Embryonic facial prominence (tissue), 1 donor: Measurements from ENCODE around the gene CLIP1.

Experiments
- DNase-seq: peaks from one replicate; pipeline ENCODE4 v3.0.0-alpha.2; 2016; ENCODE audit errors: extremely low spot score

CLIP1 gene

DNA sequence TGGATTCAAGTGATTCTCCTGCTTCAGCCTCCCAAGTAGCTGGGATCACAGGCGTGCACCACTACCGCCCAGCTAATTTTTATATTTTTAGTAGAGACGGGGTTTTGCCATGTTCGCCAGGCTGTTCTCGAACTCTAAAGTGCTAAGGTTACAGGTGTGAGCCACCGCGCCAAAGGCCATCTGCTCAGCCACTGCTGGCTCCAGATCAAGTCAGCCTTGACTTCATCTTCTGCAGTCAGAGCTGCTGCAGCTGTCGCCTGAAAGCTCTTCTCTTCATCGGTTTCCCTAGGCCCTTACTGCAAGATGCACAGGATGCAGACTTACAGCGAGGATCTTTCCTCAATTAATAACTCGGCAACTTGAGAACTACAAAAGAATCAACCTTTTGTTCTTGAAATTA is 66.8 kb downstream of the CLIP1 start:
- DNase-seq, result no peak

DNA sequence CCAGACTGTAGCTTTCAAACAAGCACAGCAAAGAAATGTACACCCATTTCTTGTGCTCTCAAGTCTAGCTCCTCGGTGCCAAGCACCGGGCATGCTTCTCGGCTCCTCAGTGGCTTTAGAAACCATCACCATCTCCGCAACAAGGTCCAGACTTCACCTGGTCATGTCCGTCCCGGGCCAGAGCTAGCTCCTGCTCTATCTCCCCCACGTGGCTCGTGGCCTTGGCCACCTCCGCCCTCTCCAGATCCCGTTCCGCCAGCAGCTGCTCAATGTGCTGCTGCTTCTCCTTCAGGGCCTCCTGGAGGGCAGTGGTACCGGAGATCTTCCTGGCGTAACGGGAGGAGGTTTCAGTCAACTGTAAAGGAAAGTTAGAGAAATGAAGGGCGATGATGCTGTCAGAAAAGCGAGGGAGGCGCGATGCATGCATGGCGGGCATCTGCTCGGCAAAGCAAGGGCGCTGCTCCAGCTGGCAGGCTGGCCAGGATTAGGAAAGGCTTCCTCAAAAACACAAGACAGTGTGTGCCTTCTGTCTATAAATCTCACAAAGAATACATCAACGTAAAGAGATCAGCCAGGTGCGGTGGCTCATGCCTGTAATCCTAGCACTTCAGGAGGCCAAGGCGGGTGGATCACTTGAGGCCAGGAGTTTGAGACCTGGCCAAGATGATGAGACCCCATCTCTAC is 67.4 kb downstream of the CLIP1 start:
- no peak for DNase-seq

DNA sequence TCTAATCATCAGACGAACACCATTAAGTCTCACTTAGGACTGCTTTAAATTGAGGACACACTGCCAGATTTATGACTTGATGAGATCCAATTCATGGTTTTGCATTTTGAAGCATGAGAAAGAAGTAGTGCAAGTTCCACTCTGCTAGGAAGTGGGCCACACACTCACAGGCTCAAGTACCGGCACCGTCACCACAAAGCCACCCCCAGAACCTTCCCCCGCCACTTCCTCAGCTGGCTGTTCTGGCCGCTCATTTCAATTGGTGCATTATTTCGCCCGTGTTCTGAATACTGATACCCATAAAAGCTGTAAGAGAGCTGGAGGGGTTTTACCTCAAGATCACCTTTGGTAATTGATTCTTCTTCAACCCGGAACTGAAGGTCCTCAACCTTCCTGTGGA is 70.1 kb downstream of the CLIP1 start:
- DNase-seq, result no peak

DNA sequence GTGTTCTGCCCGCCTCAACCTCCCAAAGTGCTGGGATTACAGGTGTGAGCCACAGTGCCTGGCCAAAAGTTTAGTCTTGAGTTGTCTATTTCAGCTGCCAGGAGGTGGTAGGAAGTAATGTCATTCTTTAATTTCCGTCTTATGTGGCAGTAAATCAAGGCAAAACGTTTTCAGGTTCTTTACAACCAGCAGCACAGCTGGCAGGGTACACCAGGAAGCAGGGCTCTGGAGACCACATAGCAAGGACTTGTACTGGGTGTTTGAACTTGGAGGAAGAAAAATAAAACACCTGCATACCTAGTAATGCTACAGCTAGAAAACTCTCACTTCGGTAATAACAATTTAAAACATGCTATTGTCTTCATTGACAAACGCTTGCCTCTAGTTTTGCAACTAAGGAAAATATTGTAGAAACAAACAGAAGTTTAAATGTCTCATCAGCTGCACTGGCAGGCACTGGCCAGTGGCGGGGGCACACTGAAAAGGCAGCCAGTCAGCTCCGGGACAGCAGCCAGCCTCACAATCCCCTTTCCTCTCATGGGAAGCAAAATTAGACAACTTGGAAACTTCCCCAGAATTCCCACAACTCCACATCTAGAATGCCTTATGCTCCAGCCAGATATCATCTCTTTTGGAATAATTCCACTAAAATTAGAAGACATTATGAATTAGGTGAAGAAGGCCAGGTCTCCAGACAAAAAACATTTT is 72.2 kb downstream of the CLIP1 start:
- no peak for DNase-seq

DNA sequence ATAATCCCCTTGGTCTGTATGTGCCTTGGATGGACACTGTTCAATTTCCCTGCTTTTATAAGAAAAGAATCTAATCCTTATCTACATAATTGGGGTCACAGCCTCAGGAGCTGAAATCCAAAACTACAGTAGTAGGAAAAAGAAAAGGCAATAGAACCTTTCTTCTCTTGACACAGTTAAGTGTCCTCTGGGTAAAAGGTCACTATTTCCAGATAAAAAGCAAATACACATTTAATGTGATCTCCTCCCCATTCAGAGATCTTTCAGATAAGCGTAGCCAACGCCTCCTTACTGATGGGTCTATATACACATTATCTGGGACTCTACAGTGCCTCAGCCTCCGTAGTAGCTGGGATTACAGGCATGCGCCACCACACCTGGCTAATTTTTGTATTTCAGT is 73.4 kb downstream of the CLIP1 start:
- no peak for DNase-seq

DNA sequence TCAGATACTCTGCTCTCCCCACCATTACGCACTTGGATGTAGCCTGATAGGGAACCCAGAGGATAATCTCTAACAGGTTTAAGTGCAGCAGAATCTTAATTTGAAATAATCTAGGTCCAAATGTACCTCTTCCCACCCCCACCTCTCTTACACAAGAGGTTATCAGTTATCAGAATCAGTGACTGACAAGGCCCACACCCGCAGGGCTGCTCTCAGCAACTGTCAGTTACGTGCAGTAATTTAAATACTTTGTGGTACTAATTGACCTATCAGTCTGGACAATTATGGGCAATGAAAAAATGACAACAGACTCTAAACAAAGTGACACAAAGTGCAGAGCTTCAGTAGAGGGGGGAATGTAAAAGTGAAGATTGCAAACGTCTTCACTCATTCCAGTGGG is 74.0 kb downstream of the CLIP1 start:
- no peak for DNase-seq

DNA sequence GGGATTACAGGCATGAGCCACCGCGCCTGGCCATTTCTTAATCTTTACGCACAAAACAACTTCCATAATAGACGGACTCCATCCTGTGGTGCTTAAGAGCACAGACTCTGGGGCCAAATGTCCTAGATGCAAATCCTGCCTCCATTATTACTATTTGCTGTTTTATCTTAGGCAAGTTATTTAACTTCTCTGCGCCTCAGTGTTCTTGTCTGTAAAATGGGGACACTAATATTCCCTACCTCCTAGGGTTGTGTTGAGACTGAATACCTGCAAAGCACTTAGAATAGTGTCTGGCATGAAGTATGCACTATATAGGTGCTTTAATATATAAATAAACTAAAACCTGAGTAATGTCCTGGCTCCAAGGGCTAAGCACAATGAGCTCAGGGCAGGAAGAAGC is 76.4 kb downstream of the CLIP1 start:
- DNase-seq, result no peak

DNA sequence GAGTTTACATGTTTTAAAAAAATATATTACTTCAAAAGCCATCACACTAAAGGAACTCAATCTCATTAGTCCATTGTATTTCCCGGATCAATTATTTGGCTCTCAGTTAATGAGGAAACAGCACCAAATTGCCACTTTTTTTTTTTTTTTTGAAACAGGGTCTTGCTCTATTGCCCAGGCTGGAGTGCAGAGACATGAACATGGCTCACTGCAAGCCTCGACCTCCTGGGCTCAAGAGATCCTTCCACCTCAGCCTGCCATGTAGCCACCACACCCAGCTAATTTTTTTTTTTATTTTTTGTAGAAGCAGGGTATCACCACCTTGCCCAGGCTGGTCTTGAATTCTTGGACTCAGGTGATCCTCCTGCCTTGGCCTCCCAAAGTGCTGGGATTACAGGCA is 77.4 kb downstream of the CLIP1 start:
- no peak for DNase-seq

DNA sequence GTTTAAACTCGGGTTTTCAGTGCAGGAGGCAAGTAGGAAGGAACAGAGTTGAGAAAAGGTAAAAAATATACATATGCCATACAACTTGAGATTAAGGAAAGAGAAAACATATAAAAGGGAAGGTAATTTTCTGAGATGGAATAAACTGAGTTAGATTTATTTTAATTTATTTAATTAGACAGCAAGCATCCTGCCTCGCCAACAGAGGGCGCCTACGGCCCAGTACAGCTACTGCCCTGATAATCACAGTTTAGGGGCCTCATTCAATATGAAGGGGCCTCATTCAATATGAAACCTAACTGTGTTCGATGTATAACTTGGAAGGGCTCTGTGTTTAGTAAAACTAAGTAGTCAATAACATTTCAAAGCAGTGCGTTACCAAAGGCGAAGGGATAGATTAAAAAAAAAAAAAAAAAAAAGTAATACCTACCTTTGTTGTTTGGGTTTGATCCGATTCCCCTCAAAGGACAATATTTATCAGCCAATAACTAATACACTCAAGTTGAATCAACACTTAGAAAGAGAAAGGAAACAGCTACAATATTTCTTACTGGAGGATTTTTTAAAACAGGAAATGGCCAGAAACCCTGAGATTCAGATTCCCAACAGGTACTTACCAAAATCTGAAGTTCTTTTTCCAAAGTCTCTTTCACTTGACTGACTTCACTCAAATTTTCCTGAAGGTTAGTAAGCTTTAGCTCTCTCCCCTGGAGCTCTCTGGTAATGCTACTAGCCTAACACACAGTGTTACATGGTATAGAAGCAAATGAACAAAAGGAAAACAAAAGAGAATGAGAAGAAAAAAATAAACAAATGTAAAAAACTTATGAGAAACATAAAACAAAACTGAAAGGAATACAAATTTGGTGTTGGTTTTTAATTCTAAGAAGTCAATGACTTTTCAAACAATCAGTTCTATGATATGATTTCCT is 86.2 kb downstream of the CLIP1 start:
- no peak for DNase-seq

DNA sequence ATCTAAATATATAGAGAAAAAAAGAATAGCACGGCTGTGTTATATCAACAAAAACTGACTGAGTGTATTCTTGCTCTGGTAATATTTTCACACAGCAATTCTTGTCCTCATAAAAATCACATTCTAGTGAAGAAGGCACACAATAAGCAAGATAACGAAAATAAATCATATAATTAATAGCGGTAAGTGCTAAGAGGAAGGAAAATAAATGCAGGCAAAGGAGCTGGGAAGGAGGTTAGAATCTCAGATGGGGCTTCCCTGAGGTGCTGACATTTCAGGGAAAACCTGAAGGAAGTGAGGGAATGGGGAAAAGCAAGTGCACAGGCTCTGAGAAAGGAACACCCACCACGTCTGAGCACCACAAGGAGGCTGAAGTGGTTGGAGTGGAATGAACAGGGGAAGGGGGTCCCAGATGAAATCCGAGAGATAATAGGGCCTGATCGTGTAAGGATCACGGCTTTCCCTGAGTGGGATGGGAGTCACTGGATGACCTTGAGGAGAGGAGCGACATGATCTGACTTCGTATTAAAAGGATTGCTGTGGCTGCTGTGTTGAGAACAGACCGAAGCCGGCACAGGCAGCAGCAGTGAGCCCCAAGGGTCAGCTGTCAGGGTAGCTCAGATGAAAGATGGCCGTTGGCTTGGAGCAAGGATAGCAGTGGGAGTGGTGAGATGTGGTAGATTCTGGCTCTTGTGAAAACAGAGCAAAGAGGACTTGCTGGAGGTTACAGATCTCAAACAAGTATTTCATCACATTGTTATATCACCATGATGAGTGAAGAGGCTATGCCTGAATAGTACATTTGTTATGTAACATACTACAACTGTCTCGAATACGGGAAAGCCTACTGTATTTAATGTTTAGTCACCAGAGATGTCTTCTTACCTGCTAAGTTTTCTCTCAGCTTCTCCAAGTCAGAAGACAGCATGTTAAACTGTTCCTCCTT is 89.1 kb downstream of the CLIP1 start:
- DNase-seq, result no peak

DNA sequence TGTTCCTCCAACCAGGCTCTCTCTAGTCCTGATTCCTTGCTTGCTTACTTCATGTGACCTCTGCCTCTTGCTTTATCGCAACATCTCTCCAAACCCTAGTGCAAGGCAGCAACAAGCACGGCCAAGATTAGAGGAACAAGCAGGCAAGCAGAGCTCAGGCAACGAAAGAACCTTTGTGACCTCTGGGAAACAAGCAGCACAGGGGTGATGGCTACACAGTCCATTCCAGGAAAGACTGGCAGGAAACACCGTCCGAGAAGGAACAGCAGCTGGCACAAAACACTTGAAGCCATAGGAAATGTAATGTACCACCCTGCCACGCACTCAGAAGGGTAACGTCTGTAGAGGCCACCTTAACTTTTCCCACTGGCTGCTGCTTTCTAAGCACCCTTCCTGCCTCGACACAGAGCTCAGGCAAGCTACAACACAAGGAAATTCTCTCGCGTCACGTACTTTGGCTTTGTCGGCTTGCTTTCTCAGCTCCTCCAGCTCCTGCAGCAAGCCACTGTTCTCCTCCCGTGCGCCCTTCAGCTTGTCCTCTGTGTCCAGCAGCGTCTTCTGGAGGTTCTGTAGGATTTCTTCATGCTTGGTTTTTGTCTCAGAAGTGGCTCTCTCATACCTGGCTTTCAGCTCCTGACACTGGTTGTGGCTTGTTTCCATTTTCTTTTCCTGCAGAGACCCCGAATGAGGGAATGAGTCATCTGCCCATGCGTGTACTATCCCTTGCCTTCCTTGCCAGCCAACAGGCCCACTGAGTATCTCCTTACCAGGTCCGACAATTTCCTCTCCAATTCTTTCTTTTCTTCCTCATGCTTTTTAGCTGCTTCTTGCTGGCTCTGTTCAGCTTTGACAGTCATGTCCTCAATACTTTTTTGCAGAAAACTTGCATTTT is 94.7 kb downstream of the CLIP1 start:
- DNase-seq, result no peak

DNA sequence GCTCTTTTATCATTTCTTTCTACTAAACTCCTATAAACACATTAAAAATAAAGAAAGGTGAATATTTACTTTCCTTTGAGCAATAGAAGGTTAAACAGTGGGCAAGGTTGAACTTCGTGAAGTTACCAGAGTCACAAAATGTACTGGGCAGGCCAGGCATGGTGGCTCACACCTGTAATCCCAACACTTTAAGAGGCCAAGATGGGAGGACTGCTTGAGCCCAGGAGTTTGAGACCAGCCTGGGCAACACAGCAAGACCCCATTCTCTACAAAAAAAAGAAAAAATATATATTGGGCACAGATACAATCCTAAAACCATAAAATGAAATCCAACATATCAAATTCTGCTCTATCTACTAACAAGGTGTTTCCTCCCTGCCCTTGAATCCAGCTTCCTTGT is 95.5 kb downstream of the CLIP1 start:
- no peak for DNase-seq

DNA sequence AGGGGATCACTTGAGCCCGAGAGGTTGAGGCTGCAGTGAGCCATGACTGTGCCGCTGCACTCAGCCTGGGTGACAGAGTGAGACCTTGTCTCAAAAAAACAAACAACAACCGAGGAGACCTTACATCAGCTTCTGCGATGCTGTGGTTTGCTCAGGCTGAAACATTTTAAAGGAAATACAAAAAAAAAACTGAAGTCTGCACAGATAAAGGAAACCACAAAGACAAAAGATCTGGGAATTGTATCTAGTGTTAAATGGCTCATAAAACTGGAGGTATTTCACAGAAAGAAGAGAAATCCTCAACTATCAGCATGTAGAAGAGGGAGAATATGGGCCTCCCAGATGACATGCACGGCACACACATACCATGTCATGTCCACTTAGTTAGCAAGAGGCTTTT is 95.9 kb downstream of the CLIP1 start:
- no peak for DNase-seq

DNA sequence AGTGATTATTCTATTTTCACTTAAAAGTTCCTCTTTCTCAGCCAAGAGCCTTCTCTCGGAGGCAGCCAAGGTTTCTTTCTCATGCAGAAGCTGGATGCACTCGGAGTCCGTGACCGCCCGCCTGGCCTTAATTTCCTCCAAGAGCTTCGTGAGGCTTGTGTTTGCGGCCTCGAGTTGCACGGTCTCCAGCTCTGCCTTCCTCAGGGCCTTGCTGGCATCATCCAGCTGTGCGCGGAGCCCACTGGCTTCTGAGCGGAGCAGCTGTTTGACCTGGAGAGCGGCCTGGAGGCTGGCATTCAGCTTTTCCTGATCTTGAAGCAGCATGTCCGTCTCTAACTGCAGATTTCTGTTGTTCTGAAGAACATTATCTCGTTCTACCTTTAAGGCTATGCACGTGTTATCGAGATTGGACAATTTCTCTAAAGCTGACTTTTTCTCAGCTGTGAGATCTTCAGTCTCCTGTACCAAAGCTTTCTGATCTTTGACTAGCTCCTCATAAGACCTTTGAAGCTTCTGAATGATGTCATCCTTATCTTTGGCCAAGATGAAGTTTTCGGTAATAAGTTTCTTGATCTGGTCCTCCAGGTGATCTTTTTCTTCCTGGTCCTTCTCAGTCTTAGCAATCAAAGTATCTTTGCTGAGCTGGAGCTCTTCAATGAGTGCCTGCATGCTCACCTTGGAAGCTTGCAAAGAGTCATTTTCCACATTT is 99.0 kb downstream of the CLIP1 start:
- no peak for DNase-seq

DNA sequence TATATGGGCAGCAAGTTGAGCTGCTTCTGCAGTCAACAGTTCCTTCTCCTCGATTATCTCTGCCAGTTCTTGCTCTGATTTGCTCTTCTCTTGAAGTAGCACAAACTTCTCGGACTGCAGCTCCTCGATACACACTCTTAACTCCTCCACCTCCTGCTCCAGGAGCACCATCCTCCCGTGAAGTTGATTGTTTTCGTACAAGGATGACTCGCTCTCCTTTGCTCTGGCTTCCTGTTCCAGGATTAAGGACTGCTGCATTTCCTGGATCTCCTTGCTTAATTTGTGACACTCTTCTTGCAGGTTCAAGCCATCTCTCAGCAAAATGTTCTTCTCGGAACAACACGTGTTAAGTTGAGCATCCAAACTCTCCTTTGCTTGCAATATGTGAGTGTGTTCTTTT is 100.0 kb downstream of the CLIP1 start:
- DNase-seq, result no peak

DNA sequence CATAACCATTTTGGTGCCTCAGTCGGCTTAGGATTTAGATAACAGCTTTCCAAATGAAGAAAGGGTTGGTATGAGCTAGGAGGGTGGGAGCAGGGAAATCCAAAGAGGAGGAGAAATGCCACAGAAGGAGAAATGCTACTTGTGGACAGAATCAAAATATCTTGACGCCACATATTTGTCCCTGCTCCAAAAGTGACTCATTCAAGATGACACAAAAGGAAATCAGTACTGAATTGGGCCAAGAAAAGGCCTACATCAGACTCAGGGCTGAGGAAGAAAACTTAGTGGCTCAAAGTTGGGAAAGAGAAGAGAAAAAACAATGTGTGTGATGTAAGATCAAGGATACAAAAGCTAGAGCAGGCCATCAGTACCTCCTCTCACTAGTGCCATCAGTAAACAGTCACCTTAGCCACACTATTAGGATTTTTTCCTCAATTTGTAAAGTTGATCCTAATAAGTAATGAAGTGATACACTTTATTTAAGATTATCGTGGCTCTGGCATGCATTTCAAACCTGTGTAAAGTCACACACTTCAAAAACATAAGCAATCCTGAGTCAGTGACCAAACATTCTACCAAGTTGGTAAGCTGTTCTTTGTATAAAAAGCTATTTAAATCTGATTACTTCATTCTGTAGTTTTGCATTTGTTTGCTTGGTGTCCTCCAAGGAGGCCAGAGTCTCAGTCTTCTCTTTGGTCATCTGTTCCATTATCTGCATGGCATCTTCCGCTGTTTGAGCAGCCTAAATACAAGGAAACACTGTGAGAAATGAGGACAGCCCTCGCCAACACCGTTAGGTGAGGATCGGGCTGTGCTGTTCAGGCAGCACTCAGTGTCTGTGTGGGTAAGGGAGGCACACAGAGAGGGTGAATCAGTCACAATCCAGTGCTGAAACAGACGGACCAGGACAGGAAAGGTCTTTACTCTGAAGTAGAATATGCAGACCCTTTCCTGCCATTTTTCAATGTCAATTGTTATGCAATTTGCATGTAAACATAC is 103.6 kb downstream of the CLIP1 start:
- no peak for DNase-seq

DNA sequence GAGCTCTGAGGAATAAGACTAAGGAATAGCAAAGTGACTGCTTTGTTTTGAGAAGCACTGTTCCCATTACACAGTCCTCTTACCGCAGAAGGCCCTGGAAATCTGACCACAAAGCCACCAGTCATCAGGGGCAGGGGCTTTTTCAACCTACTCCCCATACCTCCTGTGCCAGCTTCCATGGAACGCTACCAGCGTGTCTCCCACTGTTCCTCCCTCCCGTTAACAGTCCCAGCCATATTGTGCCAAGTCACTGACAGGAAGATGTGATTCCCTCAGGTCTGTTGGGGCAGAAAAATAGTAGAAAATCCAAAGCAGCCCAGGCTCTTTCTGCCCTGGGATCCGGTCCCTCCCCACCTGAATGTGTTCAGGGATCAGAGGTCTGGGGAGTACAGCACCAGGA is 109.5 kb downstream of the CLIP1 start:
- DNase-seq, result no peak

DNA sequence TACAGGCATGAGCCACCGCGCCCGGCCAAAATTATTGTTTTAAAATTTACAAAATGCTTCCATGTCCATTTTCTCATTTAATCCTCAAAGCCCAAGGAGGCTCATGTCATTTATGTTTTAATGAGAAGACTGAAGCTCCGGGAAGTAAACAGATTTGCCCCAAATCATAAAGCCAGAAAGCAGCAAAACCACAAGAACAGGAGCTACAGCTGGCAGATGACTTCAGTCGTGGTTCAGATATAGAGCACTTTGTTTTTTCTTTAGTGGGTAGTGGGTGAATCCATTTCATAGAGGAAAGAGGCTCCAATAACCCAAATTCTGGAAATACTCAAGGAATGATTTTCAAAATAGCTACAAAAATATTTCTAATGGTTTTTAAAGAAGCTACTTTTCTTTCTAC is 110.8 kb downstream of the CLIP1 start:
- no peak for DNase-seq
